SK-N-SH treated with all-trans-retinoic acid at 6 μM for 48 hours (cell line): ENCODE results near the gene PDSS2.

Experiments
- CREB5 ChIP-seq: fragments of 250-450 bp; sonication (Bioruptor Pico); IDR thresholded peaks from 2 replicates; pipeline ENCODE4 v1.5.1; 2020; ENCODE audit warnings: low read depth, mild to moderate bottlenecking, moderate library complexity
- CSDC2 ChIP-seq: fragments of 250-450 bp; sonication (Bioruptor Pico); IDR thresholded peaks from 2 replicates; pipeline ENCODE4 v1.5.0; 2020; ENCODE audit warnings: mild to moderate bottlenecking, moderate library complexity
- GLIS3 ChIP-seq: fragments of 250-450 bp; sonication (Bioruptor Pico); IDR thresholded peaks from 2 replicates; pipeline ENCODE4 v1.5.0; 2020; ENCODE audit warnings: mild to moderate bottlenecking, moderate library complexity
- PATZ1 ChIP-seq: fragments of 250-450 bp; sonication (Bioruptor Pico); IDR thresholded peaks from 2 replicates; pipeline ENCODE4 v1.8.0; 2020; ENCODE audit warnings: mild to moderate bottlenecking, moderate library complexity, borderline replicate concordance
- RARB ChIP-seq: fragments of 250-450 bp; sonication (Bioruptor Pico); IDR thresholded peaks from 2 replicates; pipeline ENCODE4 v1.8.0; 2021; ENCODE audit warnings: mild to moderate bottlenecking, moderate library complexity
- TCF4 ChIP-seq: fragments of 250-450 bp; sonication (Bioruptor Pico); IDR thresholded peaks from 2 replicates; pipeline ENCODE4 v1.8.0; 2021; ENCODE audit warnings: mild to moderate bottlenecking, moderate library complexity, borderline replicate concordance
- ZNF70 ChIP-seq: fragments of 450-650 bp; formaldehyde crosslinking; IDR thresholded peaks from 2 replicates; pipeline ENCODE4 v1.5.0; 2020; ENCODE audit warnings: mild to moderate bottlenecking, moderate library complexity

DNA sequence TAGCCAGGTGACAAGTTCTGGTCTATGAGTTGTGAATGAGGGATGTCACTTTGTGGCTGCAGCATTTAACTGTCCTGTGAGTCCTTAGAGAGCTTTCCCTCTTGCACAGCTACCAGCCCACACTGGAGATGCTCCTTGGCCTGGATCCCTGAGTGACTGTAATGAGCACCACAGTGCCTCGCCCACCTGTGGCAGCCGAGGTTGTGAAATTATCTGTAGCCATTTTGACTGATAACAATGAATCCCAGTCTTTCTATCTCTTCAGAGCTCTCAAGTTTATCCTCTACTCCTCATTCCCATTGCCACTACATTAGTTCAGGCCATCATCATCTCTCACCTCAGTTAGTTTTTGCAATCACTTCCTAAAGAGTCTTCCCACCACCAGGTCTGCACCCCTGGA, 302.7 kb downstream of the PDSS2 start:
- TF ChIP-seq RARB: no peak
- TF ChIP-seq TCF4: no peak
- TF ChIP-seq GLIS3 (CRISPR knock-in tag): no peak
- no peak for TF ChIP-seq CSDC2 (CRISPR knock-in tag)
- TF ChIP-seq PATZ1 (CRISPR knock-in tag): no peak
- TF ChIP-seq ZNF70: no peak
- no peak for TF ChIP-seq CREB5 (CRISPR knock-in tag)
